Measurements from ENCODE around the gene JADE1.

The JADE1 gene

DNA sequence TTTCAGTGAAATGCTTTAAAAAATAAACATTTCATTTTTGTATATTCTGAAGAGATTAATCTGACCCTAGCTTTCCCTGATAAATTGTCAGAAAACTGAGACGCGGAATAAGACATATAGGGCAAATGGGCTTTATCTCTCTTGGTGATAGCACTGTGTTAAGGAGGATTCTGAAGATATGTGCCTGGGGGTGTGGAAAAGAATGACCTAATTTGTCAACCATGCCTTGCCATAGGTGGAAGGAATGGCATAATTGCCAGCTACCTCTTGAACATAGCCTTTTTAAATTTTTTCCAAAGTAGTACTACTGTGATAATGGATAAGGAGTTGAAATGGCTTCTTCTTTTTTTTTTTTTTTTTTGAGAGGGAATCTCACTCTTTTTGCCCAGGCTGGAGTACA is 11.7 kb downstream of the JADE1 start:
- no peak overlapping the region for H3K9ac ChIP-seq (ENCODE audit: insufficient read length, low read depth)
- DNase-seq (ENCODE audit: low read depth, low spot score), result no peak
- no peaks in the 10 kb centered on the region for H3K9me3 ChIP-seq (ENCODE audit: insufficient read depth, low read length)
- TF ChIP-seq YY1 (IDR thresholded peaks at IDR 0.05; ENCODE audit: insufficient read depth, insufficient read length), result no peak
- TF ChIP-seq SUZ12 (IDR thresholded peaks at IDR 0.05; ENCODE audit: extremely low read depth, insufficient read depth, insufficient read length), result no peak
- no peak for TF ChIP-seq ZNF274 (IDR thresholded peaks at IDR 0.05; ENCODE audit: low read depth, low read length)
- H3K4me1 ChIP-seq (ENCODE audit: insufficient read depth, insufficient read length), result peaks cover 7% of the 10 kb centered on the region
- peaks cover 30% of the 10 kb centered on the region for H3K36me3 ChIP-seq (ENCODE audit: insufficient read depth, insufficient read length, low read length)
- no peaks in the 10 kb centered on the region for H3K27me3 ChIP-seq (ENCODE audit: insufficient read depth, insufficient read length)
- no peak overlapping the region for H3K4me3 ChIP-seq (ENCODE audit: insufficient read length, low read depth)

DNA sequence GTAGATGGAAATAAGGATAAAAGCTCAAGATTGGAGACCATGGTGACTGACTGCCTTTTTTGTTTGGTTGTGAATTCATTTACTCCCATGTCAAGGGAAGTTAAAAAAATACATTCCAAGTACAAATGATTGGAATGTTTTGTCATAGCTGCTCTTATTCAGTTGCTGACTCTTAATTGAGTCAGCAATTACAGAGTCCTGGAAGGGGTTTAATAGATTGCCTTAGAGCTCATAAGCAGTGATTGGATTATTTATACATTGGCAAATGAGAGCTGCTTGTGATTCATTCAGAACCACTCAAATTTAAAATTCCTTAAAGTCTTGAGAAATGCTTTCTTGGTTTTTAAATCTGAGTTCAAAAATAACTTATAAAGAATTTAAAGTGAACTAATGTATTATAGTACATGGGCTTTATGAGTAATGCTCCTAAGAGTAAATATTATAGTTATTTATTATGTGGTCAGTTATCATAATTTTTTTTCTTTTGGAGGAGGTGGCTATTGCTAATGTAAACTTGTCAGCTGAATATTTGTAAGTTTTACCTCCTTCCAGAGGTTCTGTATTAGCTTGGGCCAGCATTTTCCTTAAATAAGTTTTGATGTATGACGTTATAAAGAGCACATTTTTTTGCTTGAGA is 13.6 kb downstream of the JADE1 start:
- Histone ChIP-seq H3K4me1 (ENCODE audit: insufficient read depth, insufficient read length) (peaks cover 13% of the 10 kb centered on the region), H3K9ac (ENCODE audit: insufficient read length, low read depth) (no peak overlapping the region)
- no peak for DNase-seq (ENCODE audit: low read depth, low spot score)

DNA sequence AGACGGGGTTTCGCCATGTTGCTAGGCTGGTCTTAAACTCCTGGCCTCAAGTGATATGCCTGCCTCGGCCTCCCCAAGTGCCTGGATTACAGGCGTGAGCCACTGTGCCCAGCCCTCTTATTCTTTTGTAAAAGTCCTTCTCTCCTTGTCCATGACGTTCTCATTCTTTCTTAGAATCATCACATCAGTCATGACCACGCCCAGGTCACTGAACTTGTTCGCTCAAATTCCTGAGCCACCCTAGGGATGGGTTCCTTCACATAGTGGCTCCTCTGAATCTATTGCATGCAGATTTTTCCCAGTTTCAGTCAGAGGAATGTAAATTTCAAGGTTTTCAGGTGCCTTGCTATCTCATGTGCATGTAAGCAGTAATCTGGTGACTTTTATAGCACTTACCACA is 15.7 kb downstream of the JADE1 start:
- no peak overlapping the region for H3K4me3 ChIP-seq (ENCODE audit: insufficient read length, low read depth)
- no peak overlapping the region for H3K9ac ChIP-seq (ENCODE audit: insufficient read length, low read depth)
- H3K27me3 ChIP-seq (ENCODE audit: insufficient read depth, insufficient read length), result no peaks in the 10 kb centered on the region
- peaks cover 17% of the 10 kb centered on the region for H3K4me1 ChIP-seq (ENCODE audit: insufficient read depth, insufficient read length)
- TF ChIP-seq SUZ12 (IDR thresholded peaks at IDR 0.05; ENCODE audit: extremely low read depth, insufficient read depth, insufficient read length), result no peak
- no peak for TF ChIP-seq ZNF274 (IDR thresholded peaks at IDR 0.05; ENCODE audit: low read depth, low read length)
- no peak for TF ChIP-seq YY1 (IDR thresholded peaks at IDR 0.05; ENCODE audit: insufficient read depth, insufficient read length)
- peaks cover 17% of the 10 kb centered on the region for H3K36me3 ChIP-seq (ENCODE audit: insufficient read depth, insufficient read length, low read length)
- no peak for DNase-seq (ENCODE audit: low read depth, low spot score)
- no peaks in the 10 kb centered on the region for H3K9me3 ChIP-seq (ENCODE audit: insufficient read depth, low read length)

More for the DNA sequence above, 13.6 kb downstream of the JADE1 start:
- peaks cover 19% of the 10 kb centered on the region for H3K36me3 ChIP-seq (ENCODE audit: insufficient read depth, insufficient read length, low read length)
- H3K27me3 ChIP-seq (ENCODE audit: insufficient read depth, insufficient read length), result no peaks in the 10 kb centered on the region
- no peaks in the 10 kb centered on the region for H3K9me3 ChIP-seq (ENCODE audit: insufficient read depth, low read length)
- TF ChIP-seq ZNF274 (IDR thresholded peaks at IDR 0.05; ENCODE audit: low read depth, low read length), result no peak
- no peak for TF ChIP-seq SUZ12 (IDR thresholded peaks at IDR 0.05; ENCODE audit: extremely low read depth, insufficient read depth, insufficient read length)
- no peak for TF ChIP-seq YY1 (IDR thresholded peaks at IDR 0.05; ENCODE audit: insufficient read depth, insufficient read length)
- H3K4me3 ChIP-seq (ENCODE audit: insufficient read length, low read depth), result no peak overlapping the region

DNA sequence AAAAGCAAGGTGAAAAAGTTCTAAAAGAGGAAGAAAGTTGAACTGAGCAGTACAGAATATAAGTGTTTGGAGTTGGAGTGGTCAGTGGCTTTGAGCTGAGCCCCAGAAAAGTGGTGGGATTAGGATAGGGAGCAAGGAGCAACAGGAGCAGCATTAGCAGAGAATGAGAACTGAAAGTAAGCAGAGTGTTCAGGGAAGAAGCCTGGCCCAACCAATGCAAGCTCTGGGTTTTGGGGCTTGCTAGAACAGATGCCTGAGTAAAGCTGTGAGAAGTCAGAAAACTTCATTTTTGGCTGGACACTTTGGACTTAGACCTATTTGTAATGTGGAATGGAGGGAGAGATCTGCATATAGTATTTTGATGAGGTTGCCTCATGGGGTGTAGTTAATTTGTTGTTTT is 17.8 kb downstream of the JADE1 start:
- Histone ChIP-seq H3K9me3 (ENCODE audit: insufficient read depth, low read length) (no peaks in the 10 kb centered on the region), H3K4me1 (ENCODE audit: insufficient read depth, insufficient read length) (peaks cover 18% of the 10 kb centered on the region), H3K4me3 (ENCODE audit: insufficient read length, low read depth) (no peak overlapping the region), H3K27me3 (ENCODE audit: insufficient read depth, insufficient read length) (no peaks in the 10 kb centered on the region), H3K9ac (ENCODE audit: insufficient read length, low read depth) (no peak overlapping the region), H3K36me3 (ENCODE audit: insufficient read depth, insufficient read length, low read length) (peaks cover 25% of the 10 kb centered on the region)
- TF ChIP-seq SUZ12 (IDR thresholded peaks at IDR 0.05; ENCODE audit: extremely low read depth, insufficient read depth, insufficient read length) (no peak), ZNF274 (IDR thresholded peaks at IDR 0.05; ENCODE audit: low read depth, low read length) (no peak), YY1 (IDR thresholded peaks at IDR 0.05; ENCODE audit: insufficient read depth, insufficient read length) (no peak)
- DNase-seq (ENCODE audit: low read depth, low spot score), result no peak

DNA sequence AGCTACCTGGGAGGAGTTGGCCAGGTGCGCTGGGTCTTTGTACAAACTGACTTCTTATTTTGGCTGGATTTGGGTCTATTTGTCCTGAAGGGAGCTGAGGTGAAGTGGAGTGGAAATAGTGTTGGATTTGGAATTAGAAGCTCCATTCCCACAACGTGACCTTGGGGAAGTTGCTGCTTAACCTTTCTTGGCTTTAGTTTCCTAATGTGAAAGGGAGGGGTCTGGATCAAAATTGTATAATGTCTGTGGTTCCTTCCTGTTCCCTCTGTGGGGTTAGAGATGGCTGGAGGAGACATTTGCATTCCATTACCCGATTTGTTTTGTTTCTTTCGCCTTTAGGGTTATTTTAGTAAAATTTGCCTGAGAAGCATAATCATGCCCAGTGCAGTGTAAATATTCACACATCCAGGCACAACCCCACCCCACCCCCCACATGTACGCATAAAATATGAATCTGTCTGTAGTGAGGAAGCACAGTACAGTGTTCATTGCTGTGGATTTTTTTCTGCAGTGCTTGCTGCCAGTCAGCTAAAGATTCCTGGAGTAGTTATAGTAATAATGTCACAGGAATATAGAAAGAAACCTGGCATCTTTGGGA is 21.5 kb downstream of the JADE1 start:
- TF ChIP-seq ZNF274 (IDR thresholded peaks at IDR 0.05; ENCODE audit: low read depth, low read length), result no peak
- no peak for TF ChIP-seq SUZ12 (IDR thresholded peaks at IDR 0.05; ENCODE audit: extremely low read depth, insufficient read depth, insufficient read length)
- no peak for TF ChIP-seq YY1 (IDR thresholded peaks at IDR 0.05; ENCODE audit: insufficient read depth, insufficient read length)
- DNase-seq (ENCODE audit: low read depth, low spot score), result no peak
- peaks cover 11% of the 10 kb centered on the region for H3K4me1 ChIP-seq (ENCODE audit: insufficient read depth, insufficient read length)
- H3K9me3 ChIP-seq (ENCODE audit: insufficient read depth, low read length), result no peaks in the 10 kb centered on the region
- H3K36me3 ChIP-seq (ENCODE audit: insufficient read depth, insufficient read length, low read length), result peaks cover 45% of the 10 kb centered on the region
- H3K9ac ChIP-seq (ENCODE audit: insufficient read length, low read depth), result no peak overlapping the region
- no peaks in the 10 kb centered on the region for H3K27me3 ChIP-seq (ENCODE audit: insufficient read depth, insufficient read length)
- H3K4me3 ChIP-seq (ENCODE audit: insufficient read length, low read depth), result no peak overlapping the region

DNA sequence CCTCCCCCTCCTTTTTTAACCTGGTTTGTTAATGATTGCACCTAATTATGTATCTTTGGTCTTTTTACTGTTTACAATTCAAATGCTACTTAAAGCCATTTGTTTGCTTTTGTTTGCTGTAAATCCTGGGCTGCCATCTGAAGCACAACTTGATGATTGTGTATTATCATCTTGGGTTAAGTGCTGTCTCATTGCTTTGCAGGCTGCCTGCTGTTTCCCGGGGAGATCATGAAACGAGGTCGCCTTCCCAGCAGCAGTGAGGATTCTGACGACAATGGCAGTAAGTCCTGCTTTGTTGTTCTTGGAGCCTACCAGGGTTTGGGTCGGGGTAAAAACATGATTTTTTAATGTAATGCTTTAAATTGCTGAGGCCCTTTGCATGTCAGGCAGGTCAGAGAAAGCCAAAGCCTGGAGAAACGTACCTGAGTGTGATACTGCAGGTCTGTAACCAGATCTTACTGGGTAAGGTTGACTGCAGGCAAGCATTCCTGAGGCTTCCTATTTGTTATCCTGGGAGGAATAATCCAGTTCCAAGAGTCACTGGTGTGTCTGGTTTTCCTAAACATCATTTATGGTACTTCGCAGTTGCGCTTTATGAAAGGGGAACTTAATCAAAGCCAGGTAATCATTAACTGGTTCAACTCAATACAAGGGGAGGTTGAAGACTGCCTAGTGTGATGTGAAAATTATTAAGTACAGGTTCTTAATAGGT is 22.2 kb downstream of the JADE1 start:
- H3K4me3 ChIP-seq (ENCODE audit: insufficient read length, low read depth), result no peak overlapping the region
- H3K9me3 ChIP-seq (ENCODE audit: insufficient read depth, low read length), result no peaks in the 10 kb centered on the region
- peaks cover 45% of the 10 kb centered on the region for H3K36me3 ChIP-seq (ENCODE audit: insufficient read depth, insufficient read length, low read length)
- H3K9ac ChIP-seq (ENCODE audit: insufficient read length, low read depth), result no peak overlapping the region
- TF ChIP-seq YY1 (IDR thresholded peaks at IDR 0.05; ENCODE audit: insufficient read depth, insufficient read length) (no peak), ZNF274 (IDR thresholded peaks at IDR 0.05; ENCODE audit: low read depth, low read length) (no peak), SUZ12 (IDR thresholded peaks at IDR 0.05; ENCODE audit: extremely low read depth, insufficient read depth, insufficient read length) (no peak)
- no peaks in the 10 kb centered on the region for H3K27me3 ChIP-seq (ENCODE audit: insufficient read depth, insufficient read length)
- peaks cover 11% of the 10 kb centered on the region for H3K4me1 ChIP-seq (ENCODE audit: insufficient read depth, insufficient read length)
- DNase-seq (ENCODE audit: low read depth, low spot score), result no peak

DNA sequence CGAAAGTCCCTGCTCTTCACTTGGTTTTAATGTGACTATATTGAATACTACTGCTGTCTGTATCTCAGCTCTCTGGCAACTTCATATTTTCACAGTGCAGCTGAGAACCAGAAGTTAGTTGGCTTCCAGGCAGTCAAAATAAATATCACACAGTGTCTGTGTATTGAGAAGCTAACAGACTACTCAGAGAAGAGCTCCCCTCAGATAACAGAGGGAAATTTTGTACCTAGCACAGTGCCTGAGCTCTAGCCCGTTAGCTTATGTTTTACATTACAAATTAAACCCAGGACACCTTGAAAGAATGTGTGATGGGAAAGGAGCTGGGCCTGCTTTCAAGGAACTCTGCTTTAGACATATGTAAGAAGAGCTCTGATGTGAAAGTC is 22.7 kb downstream of the JADE1 start:
- TF ChIP-seq YY1 (IDR thresholded peaks at IDR 0.05; ENCODE audit: insufficient read depth, insufficient read length) (no peak), SUZ12 (IDR thresholded peaks at IDR 0.05; ENCODE audit: extremely low read depth, insufficient read depth, insufficient read length) (no peak), ZNF274 (IDR thresholded peaks at IDR 0.05; ENCODE audit: low read depth, low read length) (no peak)
- Histone ChIP-seq H3K4me3 (ENCODE audit: insufficient read length, low read depth) (no peak overlapping the region), H3K4me1 (ENCODE audit: insufficient read depth, insufficient read length) (peaks cover 11% of the 10 kb centered on the region), H3K27me3 (ENCODE audit: insufficient read depth, insufficient read length) (no peaks in the 10 kb centered on the region), H3K9ac (ENCODE audit: insufficient read length, low read depth) (no peak overlapping the region), H3K9me3 (ENCODE audit: insufficient read depth, low read length) (no peaks in the 10 kb centered on the region), H3K36me3 (ENCODE audit: insufficient read depth, insufficient read length, low read length) (peaks cover 50% of the 10 kb centered on the region)
- DNase-seq (ENCODE audit: low read depth, low spot score), result no peak
